GM19438 (cell line): ENCODE measurements around the gene TOP2B.

Experiments used
- ATAC-seq: cut with Tn5 transposase; IDR thresholded peaks from one replicate; pipeline ENCODE4 v1.9.1; 2021; ENCODE audit warnings: low read depth; ENCODE audit not compliant: unreplicated experiment

The TOP2B gene

DNA sequence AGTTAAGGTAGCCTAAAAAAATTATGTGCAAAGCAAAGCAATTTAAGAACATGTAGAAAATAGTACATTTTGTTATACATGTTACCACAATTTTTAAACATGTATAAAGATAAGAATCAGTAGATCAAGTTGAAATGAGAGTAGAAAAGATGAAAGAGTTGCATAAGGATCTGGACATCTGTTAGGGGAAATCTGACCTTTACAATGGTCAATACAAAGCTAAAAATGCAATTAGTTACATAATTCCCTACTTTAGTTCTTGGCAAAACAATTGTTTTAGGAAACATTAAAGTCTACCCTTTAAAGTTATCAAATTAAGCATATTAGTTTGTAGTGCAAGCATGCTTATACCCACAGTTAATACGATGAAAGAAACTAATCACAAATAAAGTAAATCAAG, 32.7 kb downstream of the TOP2B start:
- ATAC-seq = no peak

DNA sequence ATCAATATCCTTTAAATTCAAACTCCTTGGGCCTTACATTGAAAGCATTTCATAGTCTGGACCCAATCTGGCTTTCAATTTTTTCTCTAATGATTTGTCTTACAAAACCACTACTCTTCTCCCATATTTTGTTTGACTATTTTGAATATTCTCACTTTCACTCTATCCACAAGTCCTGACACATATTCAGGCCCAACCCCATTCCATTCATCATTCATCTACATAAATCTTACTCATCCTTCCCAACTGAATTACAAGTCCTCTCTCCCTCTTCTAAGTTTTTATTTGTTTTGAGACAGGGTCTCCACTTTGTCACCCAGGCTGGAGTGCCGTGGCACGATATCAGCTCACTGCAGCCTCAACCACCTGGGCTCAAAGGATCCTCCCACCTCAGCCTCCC, 43.6 kb downstream of the TOP2B start:
- ATAC-seq = no peak

DNA sequence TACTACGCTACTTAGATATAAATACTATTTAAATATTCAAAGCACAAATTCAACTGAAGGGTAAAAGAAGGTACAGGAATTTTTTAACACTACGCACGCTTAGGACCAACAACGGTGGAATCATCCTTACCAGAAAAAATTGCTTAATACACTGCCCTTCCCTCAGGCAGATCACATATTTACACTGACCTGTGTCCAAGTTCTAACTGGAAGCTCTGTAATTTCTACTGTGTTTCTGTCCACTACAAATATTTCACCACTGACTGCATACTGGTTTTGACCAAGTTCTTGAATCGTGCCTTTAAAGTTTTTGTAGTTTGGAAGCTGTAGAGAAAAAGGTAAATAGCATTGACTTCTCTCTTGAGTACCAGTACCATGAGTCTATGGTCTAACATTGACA, 44.2 kb downstream of the TOP2B start:
- no peak for ATAC-seq

DNA sequence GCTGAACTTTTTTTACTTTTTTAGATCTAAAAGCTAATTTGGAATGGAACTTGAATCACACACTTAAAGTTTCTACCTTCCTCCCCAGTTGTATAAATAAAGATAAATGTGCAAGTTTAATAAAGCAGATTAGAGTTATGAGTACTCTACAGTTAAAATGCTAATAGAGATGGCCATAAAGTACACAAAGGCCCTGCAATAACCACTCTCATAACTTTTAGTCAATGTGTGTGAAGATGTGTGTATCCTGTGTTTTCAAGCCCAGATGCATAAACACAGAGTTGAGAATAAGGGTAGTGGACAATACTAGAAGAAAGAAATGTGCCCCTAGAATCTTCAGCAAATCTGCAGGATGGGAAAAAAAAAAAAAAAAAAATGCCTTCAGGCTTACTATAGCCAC, 45.3 kb downstream of the TOP2B start:
- ATAC-seq = no peak

DNA sequence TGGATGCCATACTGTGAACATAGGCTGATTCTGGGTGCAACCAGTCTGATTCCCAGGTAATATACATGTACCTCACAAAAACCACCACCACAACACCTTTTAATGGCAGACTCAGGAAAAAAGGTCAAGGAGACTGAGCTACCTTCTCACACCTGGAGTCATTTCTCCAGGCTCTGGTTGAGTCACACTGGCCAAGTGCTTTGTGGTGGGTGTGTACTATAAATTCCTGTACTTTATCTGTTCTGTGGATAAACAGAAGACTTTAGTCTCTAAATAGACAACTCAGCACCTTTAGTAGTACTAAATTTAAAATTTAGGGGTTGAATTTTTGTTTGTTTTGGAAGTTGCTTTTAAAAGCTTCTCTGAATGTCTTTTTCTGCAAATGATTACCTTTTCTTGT, 46.7 kb downstream of the TOP2B start:
- no peak for ATAC-seq

DNA sequence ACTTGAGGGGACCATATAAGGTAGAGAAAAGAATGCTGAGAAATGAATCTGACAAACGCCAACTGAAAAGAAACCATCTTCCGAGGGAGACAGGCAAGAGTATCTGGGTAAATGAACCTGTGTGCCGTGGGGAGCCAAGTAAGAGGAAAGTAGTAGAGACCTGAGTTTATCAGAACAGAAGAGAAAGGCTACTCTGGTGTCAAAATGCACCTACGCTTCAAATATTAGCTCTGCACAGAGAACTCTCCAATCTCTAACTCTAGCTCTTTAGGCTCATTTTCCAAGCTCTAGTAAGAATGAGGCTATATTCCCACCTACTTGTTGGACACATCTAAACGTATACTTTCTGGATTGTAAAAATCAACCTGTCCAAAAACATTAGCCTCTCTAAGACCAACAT, 53.5 kb downstream of the TOP2B start:
- no peak for ATAC-seq

DNA sequence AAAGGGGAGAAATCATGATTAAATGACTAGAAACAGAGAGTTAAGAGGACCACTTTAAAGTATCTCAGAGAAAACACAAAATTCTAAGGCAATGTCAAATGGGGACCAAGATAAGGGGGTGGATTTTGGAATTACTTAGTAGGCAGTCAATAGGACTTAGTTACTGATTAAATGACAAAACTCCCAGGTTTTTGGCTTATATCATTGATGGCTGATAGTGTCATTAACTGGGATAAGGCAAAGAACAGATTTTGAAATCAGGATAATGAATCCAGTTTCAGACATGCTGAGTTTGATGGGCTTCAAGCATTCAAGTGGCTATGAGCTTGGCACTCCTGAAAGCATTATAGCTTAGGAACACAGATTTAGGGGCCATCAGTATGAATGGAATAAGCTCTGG, 53.9 kb downstream of the TOP2B start:
- ATAC-seq = no peak

DNA sequence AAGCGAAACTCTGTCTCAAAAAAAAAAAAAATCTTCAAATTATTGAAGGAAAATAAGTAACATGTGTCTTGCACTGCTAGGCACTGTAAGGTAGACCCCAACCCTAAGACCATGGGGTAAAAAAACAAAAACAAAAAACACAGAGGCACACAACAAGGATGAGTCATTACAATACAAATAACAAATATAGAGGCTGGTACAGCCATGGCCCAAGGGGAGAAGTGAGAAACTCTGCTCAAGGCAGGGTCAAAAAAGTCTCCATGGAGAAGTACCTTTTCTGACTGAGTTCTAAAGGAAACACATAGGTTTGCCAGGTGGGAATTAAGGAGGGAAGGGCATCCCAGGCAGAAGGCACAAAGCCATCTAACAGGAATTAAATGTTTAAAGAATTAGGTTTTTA, 54.5 kb downstream of the TOP2B start:
- no peak for ATAC-seq

DNA sequence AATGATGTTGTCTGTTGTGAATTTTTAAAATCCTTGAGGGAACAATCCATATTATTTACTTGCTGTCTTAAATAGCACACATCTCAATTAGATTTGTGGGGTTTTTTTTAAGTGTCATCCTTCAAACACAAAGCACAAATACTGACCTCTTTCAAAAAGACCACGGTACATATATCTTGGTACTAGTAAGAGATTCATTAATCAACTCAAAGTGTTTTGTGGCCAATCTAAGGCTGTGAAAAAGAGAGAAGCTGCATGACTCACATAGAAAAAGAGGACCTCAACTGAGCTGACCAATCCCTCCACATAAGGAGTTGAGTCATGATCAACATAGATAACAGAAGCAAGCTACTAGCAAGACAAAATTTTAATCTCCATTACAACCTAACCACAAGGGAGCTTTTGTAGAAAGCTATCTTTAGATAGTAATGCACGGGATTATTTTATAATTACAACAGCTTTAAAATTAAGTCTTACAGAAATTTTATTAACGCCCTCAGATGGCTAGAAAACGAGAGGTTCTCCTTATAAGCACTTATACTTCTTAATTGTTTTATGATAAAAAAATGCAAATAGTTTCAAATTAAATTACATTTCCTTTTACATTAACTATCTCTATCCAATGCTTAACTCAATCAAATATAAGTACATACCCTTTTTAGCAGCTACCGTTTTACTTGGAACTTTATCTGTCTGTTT, 60.5 kb downstream of the TOP2B start:
- no peak for ATAC-seq

DNA sequence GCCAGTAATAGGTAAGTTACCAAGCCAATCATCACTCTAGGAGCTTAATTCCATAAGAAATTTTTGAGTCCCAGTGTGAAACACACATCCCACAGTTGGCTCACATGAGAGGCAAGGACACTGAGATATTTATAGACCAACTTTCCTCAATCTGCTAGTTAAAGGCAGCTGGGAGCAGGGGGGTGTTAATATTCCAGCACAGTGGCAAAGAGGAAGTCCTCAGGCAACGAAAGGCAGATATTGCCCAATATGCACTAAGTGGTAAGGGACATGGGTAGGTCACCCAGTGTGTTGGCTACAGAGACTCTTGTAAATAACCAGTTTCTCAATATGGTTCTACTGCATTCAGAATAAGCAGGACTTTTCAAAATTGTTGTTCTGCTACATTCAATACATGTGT, 61.0 kb downstream of the TOP2B start:
- ATAC-seq = no peak

DNA sequence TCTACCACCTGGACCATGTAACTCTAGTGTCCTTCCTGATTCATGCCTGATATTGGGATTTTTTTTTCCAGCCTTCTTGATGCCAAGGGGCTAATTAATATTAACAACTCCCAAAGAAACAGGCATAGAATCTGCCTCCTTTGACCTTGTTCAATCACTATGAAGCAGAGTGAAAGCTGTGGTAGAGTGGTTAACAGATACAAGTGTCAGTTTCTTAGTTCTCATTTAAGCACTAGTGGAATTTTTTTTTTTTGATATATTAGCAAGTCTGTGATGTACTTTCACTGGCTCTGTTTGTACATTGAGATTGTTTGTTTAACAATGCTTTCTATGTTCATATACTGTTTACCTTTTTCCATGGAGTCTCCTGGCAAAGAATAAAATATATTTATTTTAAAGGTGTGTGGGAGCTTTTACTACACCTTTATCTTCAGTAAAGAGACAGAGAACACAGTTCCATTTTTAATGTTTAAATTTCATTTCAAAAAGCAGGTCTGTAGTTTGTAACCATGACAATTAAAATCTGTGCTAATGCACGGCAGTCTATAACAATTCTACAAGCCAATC, 67.1 kb downstream of the TOP2B start:
- no peak for ATAC-seq

DNA sequence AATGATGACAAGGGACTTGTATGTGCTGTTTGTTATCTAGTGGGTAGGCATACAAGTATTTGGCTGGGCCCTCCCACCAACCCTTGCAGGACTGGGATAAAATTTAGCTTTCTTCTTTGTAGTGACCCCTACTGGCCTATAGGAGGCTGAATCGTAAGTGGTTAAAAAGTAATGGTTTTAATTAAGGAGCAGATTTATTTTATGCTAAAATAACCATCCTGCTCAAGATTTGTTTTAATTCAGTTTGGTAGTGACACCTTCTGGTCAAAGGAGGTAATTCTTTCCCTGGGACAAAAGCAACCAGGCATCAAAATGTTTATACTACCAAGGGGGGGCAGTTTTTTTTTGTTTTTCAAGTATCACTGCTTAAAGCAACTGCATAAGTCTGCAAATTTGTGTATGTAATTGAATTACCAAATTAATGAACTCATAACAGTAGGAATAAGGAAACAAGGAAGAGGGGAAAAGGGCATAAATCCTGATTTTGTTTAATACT, 70.7 kb downstream of the TOP2B start:
- ATAC-seq = peak; percentile 49

DNA sequence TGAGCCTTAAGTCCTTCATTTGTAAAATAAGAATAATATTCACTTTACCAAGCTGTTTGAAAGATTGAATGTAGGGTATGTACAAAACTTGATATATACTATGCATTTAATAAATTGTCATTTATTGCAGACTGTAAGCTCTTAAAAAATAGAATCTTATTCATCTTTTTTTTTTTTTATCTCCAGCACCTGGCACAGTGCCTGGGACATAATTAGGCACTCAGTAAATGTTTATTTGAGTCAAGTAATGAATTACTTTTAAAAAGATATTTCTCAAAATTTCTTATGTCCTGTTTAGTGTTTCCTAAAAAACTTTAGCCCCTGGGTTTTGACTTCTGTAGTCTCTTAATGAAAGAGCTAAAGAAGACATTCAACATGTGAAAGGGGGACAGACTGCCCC, 71.7 kb downstream of the TOP2B start:
- no peak for ATAC-seq

DNA sequence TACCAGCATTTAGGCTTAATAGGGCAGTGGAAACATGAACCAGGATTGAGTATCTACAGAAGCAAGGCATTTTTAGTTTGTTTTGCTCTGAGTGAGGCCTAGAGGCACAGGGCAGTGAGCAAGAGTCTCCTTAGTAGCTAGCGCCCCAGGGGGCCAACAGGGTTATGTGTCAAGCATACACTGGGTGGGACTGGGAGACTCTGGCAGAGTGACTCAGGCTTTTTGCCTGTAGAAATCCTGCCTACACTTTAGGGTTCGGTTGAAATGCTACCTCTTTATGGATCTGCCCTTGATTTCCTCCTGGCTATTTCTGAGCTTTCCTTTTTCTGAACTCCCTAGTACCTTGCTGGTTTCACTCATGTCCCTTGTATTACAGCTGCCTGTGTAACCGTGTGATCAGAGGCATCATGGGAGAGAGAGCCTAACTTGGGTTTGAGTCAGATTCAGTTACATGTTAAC, 72.2 kb downstream of the TOP2B start:
- no peak for ATAC-seq

DNA sequence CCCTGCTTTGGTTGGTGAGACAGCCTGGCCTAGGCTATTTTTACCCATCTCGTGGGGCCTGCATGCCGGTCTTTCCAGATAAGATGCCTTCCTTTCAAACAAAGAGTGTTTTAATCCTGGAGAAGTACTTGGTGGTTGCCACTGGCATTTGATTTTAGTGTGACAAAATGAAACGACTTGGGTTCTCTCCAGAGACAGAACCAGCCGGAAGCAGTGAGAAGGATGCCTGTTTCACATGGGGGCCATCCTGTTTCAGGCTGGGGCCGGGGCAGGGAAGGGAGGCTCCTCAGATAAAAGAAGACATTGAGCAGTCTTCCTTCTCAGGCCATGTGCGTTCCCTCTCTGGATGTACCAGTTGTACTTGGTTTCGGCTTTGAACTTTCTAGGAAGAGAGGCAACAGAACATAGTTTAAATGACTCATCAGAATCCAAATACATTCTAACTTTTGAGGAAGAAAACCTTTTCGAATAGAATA, 74.9 kb downstream of the TOP2B start:
- no peak for ATAC-seq

DNA sequence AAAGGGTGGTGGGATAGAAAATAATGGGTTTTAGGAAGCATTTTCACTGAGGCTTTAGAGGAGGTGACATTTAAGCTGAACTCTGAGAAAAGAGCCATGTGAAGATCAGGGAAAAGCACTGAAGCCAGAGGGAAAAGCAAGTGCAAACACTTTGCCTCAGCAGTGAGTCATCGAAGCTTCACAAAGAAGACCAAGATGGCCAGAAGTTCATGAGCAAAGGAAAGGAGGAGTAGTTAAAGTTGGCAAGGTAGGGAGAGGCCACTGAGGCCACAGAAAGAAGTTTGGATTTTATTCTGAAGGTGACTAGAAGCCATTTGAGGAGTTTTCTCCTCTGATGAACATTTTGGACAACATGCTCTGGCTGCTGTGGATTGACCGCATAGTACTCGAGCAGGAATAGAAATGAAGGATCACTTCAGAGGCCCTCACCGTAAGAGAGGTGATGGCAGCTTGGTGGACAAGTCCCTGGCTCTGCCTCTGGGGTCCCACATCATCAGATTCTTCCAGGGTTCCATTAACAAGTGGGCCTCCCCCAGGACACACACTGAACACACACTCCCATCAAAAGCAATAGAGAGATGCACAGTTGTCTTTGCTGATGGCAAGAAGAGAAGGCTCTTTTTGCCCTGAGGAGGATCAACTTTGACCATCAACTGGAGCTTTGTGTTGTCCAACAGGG, 75.5 kb downstream of the TOP2B start:
- ATAC-seq = no peak

DNA sequence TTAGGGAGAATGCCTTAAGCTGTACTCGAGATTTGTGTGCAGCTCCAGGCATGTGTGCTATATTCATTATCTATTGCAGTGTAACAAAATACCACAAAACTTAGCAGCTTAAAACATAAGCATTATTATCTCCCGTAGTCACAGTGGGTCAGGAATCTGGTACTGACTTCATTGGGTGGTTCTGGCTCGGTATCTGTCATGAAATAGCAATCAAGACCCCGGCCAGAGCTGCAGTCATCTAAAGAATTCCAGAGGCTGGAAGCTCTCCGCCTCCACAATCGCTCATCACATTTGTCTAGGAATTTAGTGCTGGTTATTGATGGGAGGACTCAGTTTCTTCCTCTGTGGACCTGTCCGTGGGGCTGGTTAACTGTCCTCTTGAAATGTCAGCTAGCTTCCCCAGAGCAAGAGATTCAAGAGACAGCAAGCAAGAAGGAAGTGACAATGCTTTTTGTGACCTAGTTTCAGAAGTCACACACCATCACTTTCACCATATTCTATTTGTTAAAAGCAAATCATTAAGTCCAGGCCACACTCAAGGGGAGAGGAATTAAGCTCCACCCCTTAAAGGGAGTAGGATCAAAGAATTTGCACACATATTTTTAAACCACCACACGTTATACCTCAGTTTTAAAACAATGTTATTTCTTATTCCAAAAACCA, 76.1 kb downstream of the TOP2B start:
- no peak for ATAC-seq

DNA sequence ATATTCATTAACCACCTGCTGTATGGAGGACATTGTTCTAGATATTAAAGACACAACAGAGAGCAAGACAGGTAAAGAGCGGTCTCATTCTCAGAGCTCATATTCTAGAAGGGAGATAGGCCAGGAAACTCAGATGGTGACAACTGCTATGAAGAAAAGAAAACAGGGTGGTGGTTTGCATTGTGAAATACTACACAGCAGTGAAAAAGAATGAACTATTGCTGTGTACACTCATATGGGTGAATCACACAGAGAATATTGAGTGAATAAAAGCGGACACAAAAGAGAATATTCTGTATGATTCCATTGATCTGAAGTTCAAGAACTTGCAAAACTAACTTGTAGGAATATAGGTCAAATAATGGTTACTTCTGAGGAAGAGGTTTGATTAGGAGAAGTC, 76.7 kb downstream of the TOP2B start:
- ATAC-seq = no peak

DNA sequence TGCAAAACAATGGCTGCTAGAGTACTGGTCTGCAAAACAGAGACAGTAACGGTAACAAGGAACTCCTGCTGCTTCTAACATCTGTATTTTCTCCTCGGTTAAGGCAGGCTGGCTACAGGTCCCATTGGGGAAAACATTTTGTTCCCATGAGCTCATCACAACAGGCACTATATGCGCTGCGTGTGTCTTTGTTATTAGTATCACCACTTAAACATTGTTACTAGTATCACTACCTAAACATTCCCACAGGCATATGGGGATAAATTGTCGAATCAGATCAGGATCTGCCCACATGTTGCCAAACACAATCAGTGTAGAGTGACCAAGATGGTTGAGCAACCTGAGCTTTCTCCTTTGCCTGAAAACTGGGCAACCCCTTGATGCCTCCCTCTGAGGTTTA, 77.2 kb downstream of the TOP2B start:
- no peak for ATAC-seq

DNA sequence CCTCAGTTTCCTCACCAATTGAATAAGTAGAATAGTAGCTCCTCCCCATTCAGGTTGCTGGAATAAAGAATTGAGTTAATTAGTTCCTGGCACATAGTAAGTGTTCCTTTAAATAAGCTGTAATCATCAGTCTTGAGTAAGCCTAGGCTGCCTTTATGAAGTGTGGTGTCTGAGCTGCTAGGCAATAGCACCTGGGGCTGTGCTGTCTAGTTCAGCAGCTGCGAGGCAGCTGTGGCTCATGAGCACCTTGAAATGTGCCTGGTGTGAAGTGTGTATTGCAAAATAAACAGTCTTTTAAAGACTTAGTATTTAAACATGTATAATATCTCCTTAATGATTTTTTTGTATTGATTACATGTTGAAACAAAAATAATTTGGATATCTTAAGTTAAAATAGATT, 77.6 kb downstream of the TOP2B start:
- ATAC-seq = no peak

DNA sequence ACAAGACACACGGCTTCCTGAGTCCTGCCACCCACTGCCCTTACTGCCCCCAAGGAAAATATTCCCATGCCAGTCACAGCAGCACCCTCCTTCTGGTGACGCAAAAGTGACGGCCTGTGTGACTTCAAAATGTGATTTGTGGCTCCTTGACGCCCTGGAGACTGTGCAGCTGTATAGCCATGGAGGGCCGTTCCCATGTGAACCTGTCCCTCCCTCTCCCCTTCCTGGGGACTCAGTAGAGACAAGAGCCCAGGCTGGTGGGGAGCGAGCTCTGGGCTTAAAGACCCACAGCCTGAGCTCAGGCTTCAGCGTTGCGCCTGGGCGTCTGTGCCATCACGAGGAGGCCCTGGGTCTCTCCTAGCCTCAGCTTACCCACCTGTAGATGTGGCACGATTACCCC, 78.2 kb downstream of the TOP2B start:
- no peak for ATAC-seq
